Thoracic aorta (tissue), 2 donors: ENCODE measurements around the gene PRMT7. TPM values are rescaled to one million over a fixed set of nuclear protein-coding genes. Genes with fewer than 3 reads are reported as not detected.

ENCODE experiments used
- ATAC-seq: fragments of 150-250 bp; one replicate; pipeline ENCODE4 v1.8.0; 2017; ENCODE audit warnings: low read depth; ENCODE audit not compliant: insufficient number of reproducible peaks, low FRiP score
- DNase-seq: peaks from one replicate; pipeline ENCODE4 v3.0.0-alpha.2; 2020; ENCODE audit warnings: low spot score
- H3K27ac ChIP-seq, 2 donors: fragments of 200-600 bp; sonication (generic); 1 replicate in 1 of 2; 2 replicates in 1 of 2; pipeline ENCODE4 v1.5.1; 2016; ENCODE audit warnings: mild to moderate bottlenecking in 2 of 2, moderate library complexity in 2 of 2
- H3K27me3 ChIP-seq: fragments of 200-600 bp; sonication (generic); replicated peaks from 2 replicates; pipeline ENCODE4 v1.6.0; 2016; ENCODE audit warnings: mild to moderate bottlenecking; ENCODE audit not compliant: insufficient read depth
- H3K36me3 ChIP-seq: fragments of 200-600 bp; sonication (generic); one replicate; pipeline ENCODE4 v1.5.1; 2016
- H3K4me1 ChIP-seq, 2 donors: fragments of 200-600 bp; sonication (generic); 1 replicate in 1 of 2; 2 replicates in 1 of 2; pipeline versions ENCODE4 v1.5.1 to v1.6.0; 2016; ENCODE audit warnings: low read depth in 2 of 2, mild to moderate bottlenecking in 1 of 2; ENCODE audit not compliant: control insufficient read depth in 1 of 2
- H3K4me3 ChIP-seq: fragments of 200-600 bp; sonication (generic); 2 replicates; pipeline ENCODE4 v1.5.1; 2016; ENCODE audit warnings: mild to moderate bottlenecking
- H3K9me3 ChIP-seq: fragments of 200-600 bp; sonication (generic); 2 replicates; pipeline ENCODE4 v1.5.1; 2016
- CTCF ChIP-seq: fragments of 200-600 bp; sonication (generic); IDR thresholded peaks from one replicate; pipeline ENCODE4 v1.5.1; 2019; ENCODE audit warnings: antibody characterized with exemption
- total RNA-seq, 2 donors: library from RNA; depleted of rRNA; stranded (reverse); fragments of >200 nt; gene quantifications; one replicate each; pipeline versions ENCODE4 v1.1.0 to v1.2.3, GENCODE V29; 2016

PRMT7 gene
- total RNA-seq, 2 donors from 2014 or later, result 46.6 to 74.2 TPM

- Histone ChIP-seq H3K4me3 (no peak overlapping the region), H3K4me1 (peaks cover 15 to 28% of the 10 kb centered on the region in 2 donors), H3K9me3 (no peaks in the 10 kb centered on the region), H3K27ac (no peak overlapping the region), H3K27me3 (no peaks in the 10 kb centered on the region), H3K36me3 (peaks cover 9% of the 10 kb centered on the region)
- ATAC-seq, result no peak
- TF ChIP-seq CTCF, result no peak
- no peak for DNase-seq
These were observed 2.3 kb downstream of the PRMT7 start for GRCh38 chr16:68313116-68313515.

GRCh38 chr16:68319185-68319908, 8.5 kb downstream of the PRMT7 start:
- Histone ChIP-seq H3K9me3 (no peaks in the 10 kb centered on the region), H3K4me1 (no peaks in the 10 kb centered on the region), H3K4me3 (no peak overlapping the region), H3K36me3 (peaks cover 29% of the 10 kb centered on the region), H3K27me3 (no peaks in the 10 kb centered on the region), H3K27ac (no peak overlapping the region)
- no peak for ATAC-seq
- TF ChIP-seq CTCF, result no peak
- no peak for DNase-seq

GRCh38 chr16:68324336-68324735, 13.5 kb downstream of the PRMT7 start:
- no peak overlapping the region for H3K27ac ChIP-seq
- H3K9me3 ChIP-seq, result no peaks in the 10 kb centered on the region
- no peak for TF ChIP-seq CTCF
- DNase-seq, result no peak
- H3K36me3 ChIP-seq, result peaks cover 30% of the 10 kb centered on the region
- no peak for ATAC-seq
- H3K4me1 ChIP-seq, result no peaks in the 10 kb centered on the region
- no peak overlapping the region for H3K4me3 ChIP-seq
- no peaks in the 10 kb centered on the region for H3K27me3 ChIP-seq

- Histone ChIP-seq H3K4me1 (no peaks in the 10 kb centered on the region), H3K27ac (no peak overlapping the region), H3K4me3 (no peak overlapping the region), H3K36me3 (peaks cover 28% of the 10 kb centered on the region), H3K27me3 (no peaks in the 10 kb centered on the region), H3K9me3 (no peaks in the 10 kb centered on the region)
- DNase-seq (no peak), ATAC-seq (no peak)
- TF ChIP-seq CTCF, result no peak
These were observed 14.1 kb downstream of the PRMT7 start for GRCh38 chr16:68324780-68325357.

GRCh38 chr16:68328151-68328859, 17.5 kb downstream of the PRMT7 start:
- TF ChIP-seq CTCF, result peak; percentile 94
- Histone ChIP-seq H3K36me3 (peaks cover 22% of the 10 kb centered on the region), H3K4me3 (no peak overlapping the region), H3K9me3 (no peaks in the 10 kb centered on the region), H3K27ac (no peak overlapping the region), H3K4me1 (peaks cover 0 to 21% of the 10 kb centered on the region in 2 donors), H3K27me3 (no peaks in the 10 kb centered on the region)
- DNase-seq, result peak; percentile 55
- peak; percentile 83 for ATAC-seq
